ENCODE data around the gene ADGRB2. TPM values are rescaled to one million over a fixed set of nuclear protein-coding genes. Genes with fewer than 3 reads are reported as not detected.

ADGRB2 gene
- total RNA-seq, 1 donor from 2014 or later = 7.1 TPM

- no peaks in the 10 kb centered on the region for H3K79me2 ChIP-seq (ENCODE audit: low read depth)
- H3F3A ChIP-seq (ENCODE audit: low read depth) = peaks cover 4% of the 10 kb centered on the region
- H3K27ac ChIP-seq = no peak overlapping the region
- H3K27me3 Mint-ChIP-seq (ENCODE audit: insufficient read depth, low read depth) = peaks cover 12% of the 10 kb centered on the region
- H3K36me3 Mint-ChIP-seq = peaks cover 3% of the 10 kb centered on the region
- H3K36me3 ChIP-seq = no peaks in the 10 kb centered on the region
- no peaks in the 10 kb centered on the region for H3K4me1 ChIP-seq
- H3K27me3 ChIP-seq = no peaks in the 10 kb centered on the region
- TF ChIP-seq EZH2phosphoT487 (IDR thresholded peaks at IDR 0.05) = no peak
- no peak for TF ChIP-seq CTCF (IDR thresholded peaks at IDR 0.05)
- TF ChIP-seq EZH2 (IDR thresholded peaks at IDR 0.05) = no peak
- no peak overlapping the region for H3K4me2 ChIP-seq
- no peak for DNase-seq (ENCODE audit: low spot score)
- no peak overlapping the region for H3K4me3 ChIP-seq
- no peak overlapping the region for H3K4me3 Mint-ChIP-seq
- peaks cover 15% of the 10 kb centered on the region for H4K20me1 ChIP-seq (ENCODE audit: low read depth)
- H3K4me1 Mint-ChIP-seq = peaks cover 9% of the 10 kb centered on the region
- H3K9me3 Mint-ChIP-seq = no peaks in the 10 kb centered on the region
- no peaks in the 10 kb centered on the region for H3K9me3 ChIP-seq (ENCODE audit: low read depth)
- no peak overlapping the region for H2AFZ ChIP-seq (replicated peaks)
- no peak overlapping the region for H3K9ac ChIP-seq
- H3K27ac Mint-ChIP-seq = peak overlapping the region; percentile 46
Measured at GRCh38 chr1:31726715-31727114, 37.4 kb downstream of the ADGRB2 start.

DNA sequence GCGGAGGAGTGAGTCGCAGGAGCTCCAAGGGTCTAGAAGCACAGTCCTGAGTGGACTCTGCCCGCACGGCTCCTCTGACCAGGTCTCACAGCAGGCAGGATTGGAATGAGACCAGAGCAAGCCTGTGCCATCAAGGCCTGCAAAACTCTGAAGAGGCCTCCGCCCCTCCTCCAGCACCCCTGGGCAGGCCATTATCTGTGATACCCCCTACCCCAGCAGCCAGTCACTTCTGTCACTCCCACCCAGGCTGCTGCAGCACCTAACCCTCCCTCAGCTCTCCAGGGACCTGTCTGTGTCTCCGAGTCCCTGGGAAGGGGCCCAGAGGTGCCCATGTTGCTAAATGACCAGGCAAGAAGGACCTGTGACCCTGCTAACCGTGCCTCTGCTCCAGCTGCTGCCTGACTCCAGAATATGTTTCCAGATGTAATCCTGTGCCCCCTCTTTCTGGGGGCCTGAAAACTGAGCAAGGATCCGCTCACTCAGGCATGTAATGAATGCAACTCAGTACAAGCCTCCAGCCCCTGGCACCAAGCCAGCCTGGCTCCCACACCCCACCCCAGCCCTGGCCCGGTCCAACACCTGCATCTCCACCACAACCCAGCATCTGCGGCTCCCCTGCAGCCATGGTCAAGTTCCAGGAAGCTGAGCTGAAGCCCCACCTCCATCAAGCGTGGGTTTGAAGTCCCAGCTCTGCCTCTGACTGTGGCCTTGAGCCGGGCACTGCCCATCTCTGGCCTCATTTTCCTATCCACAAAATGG, 38.2 kb downstream of the ADGRB2 start:
- Histone ChIP-seq H2AFZ (replicated peaks) (no peak overlapping the region), H3K27me3 (no peaks in the 10 kb centered on the region), H3K27ac (no peak overlapping the region), H3K4me1 (no peaks in the 10 kb centered on the region), H3K36me3 (no peaks in the 10 kb centered on the region), H3K4me3 (no peak overlapping the region), H3F3A (ENCODE audit: low read depth) (peaks cover 4% of the 10 kb centered on the region), H3K4me2 (no peak overlapping the region), H3K9me3 (ENCODE audit: low read depth) (no peaks in the 10 kb centered on the region), H3K79me2 (ENCODE audit: low read depth) (no peaks in the 10 kb centered on the region), H4K20me1 (ENCODE audit: low read depth) (peaks cover 15% of the 10 kb centered on the region), H3K9ac (no peak overlapping the region)
- Mint-ChIP-seq H3K4me3 (no peak overlapping the region), H3K36me3 (peaks cover 3% of the 10 kb centered on the region), H3K27ac (no peak overlapping the region), H3K4me1 (peaks cover 9% of the 10 kb centered on the region), H3K9me3 (no peaks in the 10 kb centered on the region), H3K27me3 (ENCODE audit: insufficient read depth, low read depth) (peaks cover 12% of the 10 kb centered on the region)
- no peak for DNase-seq (ENCODE audit: low spot score)
- TF ChIP-seq EZH2 (IDR thresholded peaks at IDR 0.05) = no peak
- TF ChIP-seq CTCF (IDR thresholded peaks at IDR 0.05) = no peak

- H3K9me3 ChIP-seq (ENCODE audit: low read depth) = no peaks in the 10 kb centered on the region
Measured at GRCh38 chr1:31725134-31725533, 39.0 kb downstream of the ADGRB2 start.

More at GRCh38 chr1:31725134-31725533, 39.0 kb downstream of the ADGRB2 start:
- Histone ChIP-seq H3F3A (ENCODE audit: low read depth) (peaks cover 4% of the 10 kb centered on the region), H3K27me3 (no peaks in the 10 kb centered on the region), H3K36me3 (no peaks in the 10 kb centered on the region), H3K4me2 (no peak overlapping the region), H3K79me2 (ENCODE audit: low read depth) (no peaks in the 10 kb centered on the region), H3K4me3 (no peak overlapping the region), H3K27ac (no peak overlapping the region), H4K20me1 (ENCODE audit: low read depth) (peaks cover 15% of the 10 kb centered on the region), H2AFZ (replicated peaks) (no peak overlapping the region), H3K9ac (no peak overlapping the region), H3K4me1 (no peaks in the 10 kb centered on the region)
- H3K4me3 Mint-ChIP-seq = no peak overlapping the region
- TF ChIP-seq EZH2phosphoT487 (IDR thresholded peaks at IDR 0.05) (no peak), CTCF (IDR thresholded peaks at IDR 0.05) (peak; percentile 5)
- peaks cover 9% of the 10 kb centered on the region for H3K4me1 Mint-ChIP-seq
- no peak overlapping the region for H3K27ac Mint-ChIP-seq
- DNase-seq (ENCODE audit: low spot score) = no peak
- H3K27me3 Mint-ChIP-seq (ENCODE audit: insufficient read depth, low read depth) = peaks cover 15% of the 10 kb centered on the region
- H3K36me3 Mint-ChIP-seq = peaks cover 1% of the 10 kb centered on the region
- H3K9me3 Mint-ChIP-seq = no peaks in the 10 kb centered on the region
